ENCODE data around the gene CACNB2.

DNA sequence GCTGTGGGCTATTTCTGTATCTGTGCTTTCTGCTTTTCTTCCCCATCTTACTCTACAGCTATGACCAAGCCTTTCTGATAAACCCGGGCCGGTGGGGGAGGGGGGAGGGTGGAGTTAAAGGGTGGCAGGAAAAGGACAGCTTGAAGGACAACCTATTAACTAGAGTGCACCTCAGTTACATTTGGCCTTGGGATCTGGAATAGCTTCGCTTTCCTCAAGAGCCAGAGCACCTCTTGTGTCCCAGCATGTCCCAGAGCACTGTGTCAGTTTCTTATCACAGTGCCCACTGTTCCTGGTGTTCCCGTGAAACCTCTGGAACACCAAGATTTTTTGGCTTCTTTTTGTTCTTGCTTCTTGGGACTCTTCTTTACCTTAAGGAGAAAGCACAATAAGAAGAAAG, 350.5 kb downstream of the CACNB2 start:
- TF ChIP-seq, protein P1, sequence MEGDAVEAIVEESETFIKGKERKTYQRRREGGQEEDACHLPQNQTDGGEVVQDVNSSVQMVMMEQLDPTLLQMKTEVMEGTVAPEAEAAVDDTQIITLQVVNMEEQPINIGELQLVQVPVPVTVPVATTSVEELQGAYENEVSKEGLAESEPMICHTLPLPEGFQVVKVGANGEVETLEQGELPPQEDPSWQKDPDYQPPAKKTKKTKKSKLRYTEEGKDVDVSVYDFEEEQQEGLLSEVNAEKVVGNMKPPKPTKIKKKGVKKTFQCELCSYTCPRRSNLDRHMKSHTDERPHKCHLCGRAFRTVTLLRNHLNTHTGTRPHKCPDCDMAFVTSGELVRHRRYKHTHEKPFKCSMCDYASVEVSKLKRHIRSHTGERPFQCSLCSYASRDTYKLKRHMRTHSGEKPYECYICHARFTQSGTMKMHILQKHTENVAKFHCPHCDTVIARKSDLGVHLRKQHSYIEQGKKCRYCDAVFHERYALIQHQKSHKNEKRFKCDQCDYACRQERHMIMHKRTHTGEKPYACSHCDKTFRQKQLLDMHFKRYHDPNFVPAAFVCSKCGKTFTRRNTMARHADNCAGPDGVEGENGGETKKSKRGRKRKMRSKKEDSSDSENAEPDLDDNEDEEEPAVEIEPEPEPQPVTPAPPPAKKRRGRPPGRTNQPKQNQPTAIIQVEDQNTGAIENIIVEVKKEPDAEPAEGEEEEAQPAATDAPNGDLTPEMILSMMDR (IDR thresholded peaks at IDR 0.05), result no peak
- no peak for TF ChIP-seq EZH2phosphoT487 (IDR thresholded peaks at IDR 0.05)

Measured in neural progenitor cell (in vitro differentiated cells).